NCI-H1417 treated with DMSO at 0.1 percent for 48 hours (cell line): ENCODE data around the gene INA.
A peak's percentile ranks its signal among the peaks of the same experiment; 100 is the strongest.

Experiments used
- DNase-seq: peaks from one replicate; lab custom pipeline; 2025; lab: John Stamatoyannopoulos, UW

Gene INA

GRCh38 chr10:103276251-103276895, 565 bp upstream of the INA start:
- no peak for DNase-seq

- no peak for DNase-seq
Observed at GRCh38 chr10:103277713-103278536, 987 bp downstream of the INA start.

GRCh38 chr10:103278537-103278823, 1.5 kb downstream of the INA start:
- no peak for DNase-seq

GRCh38 chr10:103278862-103279298, 1.9 kb downstream of the INA start:
- DNase-seq, result no peak

GRCh38 chr10:103280031-103280430, 3.1 kb downstream of the INA start:
- DNase-seq, result no peak

- DNase-seq, result no peak
Observed at GRCh38 chr10:103280506-103280905, 3.6 kb downstream of the INA start.

GRCh38 chr10:103281753-103282152, 4.8 kb downstream of the INA start:
- no peak for DNase-seq

- no peak for DNase-seq
Observed at GRCh38 chr10:103282961-103283360, 6.0 kb downstream of the INA start.

GRCh38 chr10:103284170-103284569, 7.2 kb downstream of the INA start:
- no peak for DNase-seq

- DNase-seq, result no peak
Observed at GRCh38 chr10:103287992-103288391, 11.1 kb downstream of the INA start.

- no peak for DNase-seq
Observed at GRCh38 chr10:103291588-103291987, 14.7 kb downstream of the INA start.

- DNase-seq, result no peak
Observed at GRCh38 chr10:103295374-103296015, 18.6 kb downstream of the INA start.

- no peak for DNase-seq
Observed at GRCh38 chr10:103307594-103307993, 30.7 kb downstream of the INA start.

GRCh38 chr10:103310197-103310596, 33.3 kb downstream of the INA start:
- DNase-seq, result no peak

- no peak for DNase-seq
Observed at GRCh38 chr10:103316087-103316486, 39.1 kb downstream of the INA start.

GRCh38 chr10:103327906-103328305, 51.0 kb downstream of the INA start:
- no peak for DNase-seq

GRCh38 chr10:103333934-103334520, 57.1 kb downstream of the INA start:
- DNase-seq, result peak; percentile 1

GRCh38 chr10:103334567-103334966, 57.6 kb downstream of the INA start:
- DNase-seq, result no peak

- DNase-seq, result no peak
Observed at GRCh38 chr10:103336370-103336769, 59.4 kb downstream of the INA start.
